ENCODE results near the gene FOXL3. TPM values are rescaled to one million over a fixed set of nuclear protein-coding genes. Genes with fewer than 3 reads are reported as not detected.

FOXL3 gene
- total RNA-seq, 4 donors from 2014 or later: not detected

DNA sequence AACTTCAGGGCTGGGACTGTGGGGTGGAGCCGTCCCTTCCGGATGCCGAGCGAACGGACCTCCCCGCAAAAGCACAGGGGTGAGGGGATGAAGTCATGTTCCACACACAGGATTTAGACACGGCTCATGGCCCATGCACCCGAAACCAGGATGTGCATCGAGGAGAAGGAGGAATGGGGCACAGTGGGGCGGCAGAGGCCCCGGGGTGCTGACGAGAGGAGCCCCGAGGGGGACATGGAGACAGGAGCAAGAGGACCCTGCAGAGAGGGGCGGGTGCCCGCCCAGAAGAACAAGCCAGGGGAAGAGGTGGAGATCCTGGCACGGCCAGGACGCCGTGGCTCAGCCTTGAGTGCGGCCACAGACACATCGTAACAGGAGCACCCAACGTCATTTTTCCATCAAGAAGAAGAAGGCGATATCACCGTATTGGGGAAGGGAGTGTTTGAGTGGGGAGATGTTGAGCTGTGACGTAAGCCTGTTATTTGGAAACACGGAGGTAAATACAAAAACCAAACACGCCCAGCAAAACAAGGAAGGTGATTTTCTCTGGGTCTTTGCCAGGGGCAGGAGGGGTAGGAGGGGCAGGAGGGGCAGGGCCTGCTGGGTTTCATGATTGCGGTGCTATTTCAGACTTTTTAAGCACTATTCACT is 25.3 kb upstream of the FOXL3 start:
- no peaks in the 10 kb centered on the region for H3K4me1 ChIP-seq
- H3K27me3 ChIP-seq: no peaks in the 10 kb centered on the region
- intact Hi-C loops (cut with DNase I; ENCODE audit: low total_unique reads): no loop called here
- no peak for TF ChIP-seq POLR2A (IDR thresholded peaks at IDR 0.05)
- TF ChIP-seq, protein P1, sequence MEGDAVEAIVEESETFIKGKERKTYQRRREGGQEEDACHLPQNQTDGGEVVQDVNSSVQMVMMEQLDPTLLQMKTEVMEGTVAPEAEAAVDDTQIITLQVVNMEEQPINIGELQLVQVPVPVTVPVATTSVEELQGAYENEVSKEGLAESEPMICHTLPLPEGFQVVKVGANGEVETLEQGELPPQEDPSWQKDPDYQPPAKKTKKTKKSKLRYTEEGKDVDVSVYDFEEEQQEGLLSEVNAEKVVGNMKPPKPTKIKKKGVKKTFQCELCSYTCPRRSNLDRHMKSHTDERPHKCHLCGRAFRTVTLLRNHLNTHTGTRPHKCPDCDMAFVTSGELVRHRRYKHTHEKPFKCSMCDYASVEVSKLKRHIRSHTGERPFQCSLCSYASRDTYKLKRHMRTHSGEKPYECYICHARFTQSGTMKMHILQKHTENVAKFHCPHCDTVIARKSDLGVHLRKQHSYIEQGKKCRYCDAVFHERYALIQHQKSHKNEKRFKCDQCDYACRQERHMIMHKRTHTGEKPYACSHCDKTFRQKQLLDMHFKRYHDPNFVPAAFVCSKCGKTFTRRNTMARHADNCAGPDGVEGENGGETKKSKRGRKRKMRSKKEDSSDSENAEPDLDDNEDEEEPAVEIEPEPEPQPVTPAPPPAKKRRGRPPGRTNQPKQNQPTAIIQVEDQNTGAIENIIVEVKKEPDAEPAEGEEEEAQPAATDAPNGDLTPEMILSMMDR (IDR thresholded peaks at IDR 0.05): no peak
- no peak overlapping the region for H3K4me3 ChIP-seq
- H3K27ac ChIP-seq: no peak overlapping the region
- no peaks in the 10 kb centered on the region for H3K36me3 ChIP-seq
- DNase-seq: no peak
- H3K9me3 ChIP-seq: no peaks in the 10 kb centered on the region

- Histone ChIP-seq H3K27me3 (no peaks in the 10 kb centered on the region), H3K27ac (no peak overlapping the region), H3K4me1 (no peaks in the 10 kb centered on the region), H3K36me3 (no peaks in the 10 kb centered on the region), H3K4me3 (no peak overlapping the region), H3K9me3 (no peaks in the 10 kb centered on the region)
- TF ChIP-seq, protein P1 (IDR thresholded peaks at IDR 0.05): no peak
- no peak for TF ChIP-seq POLR2A (IDR thresholded peaks at IDR 0.05)
- DNase-seq: no peak
- intact Hi-C loops (cut with DNase I; ENCODE audit: low total_unique reads): no loop called here
Observed at GRCh38 chr7:265192-265997, 24.6 kb upstream of the FOXL3 start.

DNA sequence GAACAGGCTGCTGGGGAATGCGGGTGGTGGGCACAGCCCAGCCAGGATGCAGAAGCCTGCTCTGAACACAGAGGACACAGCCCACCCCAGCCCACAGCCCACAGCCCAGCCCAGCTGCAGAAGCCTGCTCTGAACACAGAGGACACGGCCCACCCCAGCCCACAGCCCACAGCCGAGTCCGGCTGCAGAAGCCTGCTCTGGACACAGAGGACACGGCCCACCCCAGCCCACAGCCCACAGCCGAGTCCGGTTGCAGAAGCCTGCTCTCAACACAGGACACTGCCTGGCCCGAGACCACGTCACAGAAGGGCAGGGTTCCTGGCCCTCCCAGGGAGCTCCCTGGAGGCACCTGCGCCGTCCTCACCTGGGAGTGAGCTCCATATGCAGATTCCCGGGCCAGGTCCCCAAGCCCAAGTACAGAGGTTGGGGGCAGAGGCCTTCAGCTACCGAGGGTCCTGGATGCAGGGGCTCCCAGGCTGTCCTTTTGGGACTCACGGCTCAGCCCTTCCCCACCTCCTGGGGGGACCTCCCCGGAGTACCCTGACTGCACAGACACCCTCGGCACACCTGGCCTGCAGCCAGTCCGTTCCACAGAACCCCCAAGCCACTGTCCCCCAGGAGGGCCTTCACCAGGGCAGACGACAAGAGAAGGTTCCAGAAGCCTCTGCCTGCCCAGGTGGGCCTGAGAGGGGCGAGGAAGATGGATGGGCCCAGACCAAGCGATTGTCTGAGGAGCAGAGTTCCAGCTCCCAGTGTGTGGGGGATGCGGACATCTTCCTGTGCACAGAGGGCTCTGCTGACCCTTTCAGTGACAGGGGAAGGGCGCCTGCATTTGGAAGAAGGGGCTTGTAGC is 23.7 kb upstream of the FOXL3 start:
- Histone ChIP-seq H3K27me3 (no peaks in the 10 kb centered on the region), H3K36me3 (no peaks in the 10 kb centered on the region), H3K4me3 (no peak overlapping the region), H3K4me1 (no peaks in the 10 kb centered on the region), H3K9me3 (no peaks in the 10 kb centered on the region), H3K27ac (no peak overlapping the region)
- TF ChIP-seq POLR2A (IDR thresholded peaks at IDR 0.05): no peak
- TF ChIP-seq, protein P1 (IDR thresholded peaks at IDR 0.05): no peak
- intact Hi-C loops (cut with DNase I; ENCODE audit: low total_unique reads): no loop called here
- no peak for DNase-seq

GRCh38 chr7:266851-267840 is 22.8 kb upstream of the FOXL3 start:
- DNase-seq: no peak
- TF ChIP-seq POLR2A (IDR thresholded peaks at IDR 0.05): no peak
- TF ChIP-seq, protein P1 (IDR thresholded peaks at IDR 0.05): peak in 3 of 4 experiments; percentile 19 to 41 (median 37)

More at GRCh38 chr7:266851-267840, 22.8 kb upstream of the FOXL3 start:
- Histone ChIP-seq H3K4me3 (no peak overlapping the region), H3K27me3 (no peaks in the 10 kb centered on the region), H3K9me3 (no peaks in the 10 kb centered on the region), H3K36me3 (no peaks in the 10 kb centered on the region), H3K27ac (no peak overlapping the region), H3K4me1 (no peaks in the 10 kb centered on the region)
- intact Hi-C loops (cut with DNase I; ENCODE audit: low total_unique reads): no loop called here

All from uterus (tissue), 4 donors.